ENCODE data around the gene LCP2.
A peak's percentile ranks its signal among the peaks of the same experiment; 100 is the strongest.
"Not testable (repeated sequence)": the region's sequence is repeated elsewhere in the genome, so short reads cannot be mapped to it uniquely, and the experiment has no call there.

The LCP2 gene

GRCh38 chr5:170270293-170271069, 27.1 kb downstream of the LCP2 start:
- no peak for DNase-seq

DNA sequence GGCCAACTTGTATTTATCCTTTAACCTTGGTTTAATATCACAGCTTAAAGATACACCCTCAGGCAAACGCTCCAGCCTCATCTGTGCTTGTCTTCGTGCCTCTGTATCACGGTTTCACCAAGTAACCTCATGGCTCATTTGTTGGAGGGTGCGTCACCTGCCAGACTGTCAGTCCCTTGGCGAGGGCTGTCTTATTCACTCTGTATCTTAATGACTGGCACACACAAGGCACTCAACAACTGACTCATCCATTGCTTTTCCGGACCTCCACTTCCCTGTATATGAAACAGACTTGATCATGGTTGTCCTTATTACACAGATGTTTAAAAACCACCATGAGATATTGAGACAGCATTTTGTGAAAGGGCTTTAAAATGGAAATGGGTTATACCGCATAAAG, 28.0 kb downstream of the LCP2 start:
- peak; percentile 51 for DNase-seq

- no peak for DNase-seq
Measured at GRCh38 chr5:170268884-170269283, 28.7 kb downstream of the LCP2 start.

DNA sequence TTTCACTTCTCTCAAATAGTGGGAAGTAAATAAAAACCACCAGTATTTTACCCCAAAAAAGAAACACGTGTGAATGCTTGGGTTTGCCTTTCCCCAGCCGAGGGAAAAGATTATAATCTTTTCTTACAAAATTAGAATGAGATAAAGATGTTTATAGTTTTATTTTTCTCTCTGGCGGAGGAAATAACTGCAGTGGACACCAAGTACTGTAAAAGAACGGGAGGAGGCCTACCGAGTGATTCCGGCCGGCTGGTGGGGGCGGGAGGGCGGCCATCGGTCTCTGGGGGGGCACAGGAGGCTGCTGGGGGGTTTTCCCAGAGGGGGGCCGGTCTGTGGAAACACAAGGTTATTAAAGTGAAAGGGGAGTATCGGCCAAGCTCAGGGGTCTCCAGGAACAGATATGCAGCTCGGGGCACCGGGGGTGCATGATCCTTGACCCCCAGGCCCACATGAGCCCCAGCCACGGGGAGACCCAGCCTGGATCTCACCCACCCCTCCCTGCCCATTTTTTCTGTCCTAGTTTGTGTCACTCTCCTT, 29.4 kb downstream of the LCP2 start:
- no peak for DNase-seq

DNA sequence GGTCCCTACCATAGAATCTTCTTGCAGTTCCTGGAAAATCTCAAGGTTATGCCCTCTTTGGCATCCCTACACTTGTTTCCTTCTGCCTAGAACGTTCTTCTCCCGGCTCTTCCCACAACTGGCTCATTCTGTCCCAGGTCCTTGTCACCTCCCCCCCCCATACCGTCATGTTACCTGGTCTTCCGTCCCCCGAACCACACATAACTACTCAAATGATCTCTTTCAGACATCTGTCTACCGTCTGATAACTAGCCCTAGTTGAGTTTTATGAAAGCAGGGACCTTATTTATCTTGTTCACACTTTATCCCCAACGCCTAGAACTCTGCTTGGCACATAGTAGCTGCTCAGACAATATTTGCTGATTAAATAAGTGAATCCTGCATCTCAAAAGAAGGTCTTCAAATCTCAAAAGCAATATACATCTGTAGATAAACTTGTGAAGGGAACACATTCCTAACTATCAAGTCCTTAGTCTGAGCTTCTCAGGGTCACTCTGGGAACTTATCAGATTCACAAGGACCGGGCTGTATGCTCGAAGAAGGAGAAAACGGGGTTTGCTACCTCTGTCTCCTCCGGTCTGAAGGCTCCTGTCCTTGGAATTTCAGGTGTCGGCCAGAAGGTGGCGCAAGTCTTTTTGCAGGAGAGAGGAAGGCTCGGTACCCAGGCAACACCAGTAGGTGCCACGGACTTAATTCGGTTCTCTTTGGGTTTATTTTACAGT, 30.0 kb downstream of the LCP2 start:
- peak; percentile 77 for DNase-seq

- peak; percentile 54 for DNase-seq
Measured at GRCh38 chr5:170266570-170267381, 30.8 kb downstream of the LCP2 start.

- no peak for DNase-seq
Measured at GRCh38 chr5:170265522-170265921, 32.1 kb downstream of the LCP2 start.

GRCh38 chr5:170263906-170264305, 33.7 kb downstream of the LCP2 start:
- DNase-seq: no peak

GRCh38 chr5:170262061-170263045, 35.2 kb downstream of the LCP2 start:
- peak; percentile 46 for DNase-seq

- no peak for DNase-seq
Measured at GRCh38 chr5:170261528-170262043, 36.0 kb downstream of the LCP2 start.

DNA sequence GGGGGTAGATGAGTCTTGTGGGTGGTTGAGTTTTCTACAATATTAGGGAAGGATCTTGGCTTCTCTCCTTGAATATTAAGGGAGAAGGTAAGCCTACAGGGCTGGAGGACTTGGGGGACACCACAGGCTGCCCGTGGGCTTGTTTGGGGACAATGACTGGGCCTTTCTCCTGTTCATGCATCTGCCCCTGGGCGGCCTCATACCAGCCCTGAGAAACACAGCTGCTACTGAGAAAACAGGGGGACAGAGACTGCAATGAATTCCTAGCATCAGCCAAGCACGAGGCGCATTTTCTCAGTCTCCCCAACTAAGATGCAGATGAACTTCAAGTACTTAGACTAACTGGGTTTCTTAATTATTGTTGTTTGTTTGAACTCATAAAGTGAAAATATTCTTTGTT, 40.2 kb downstream of the LCP2 start:
- no peak for DNase-seq

- no peak for DNase-seq
Measured at GRCh38 chr5:170256571-170256970, 41.0 kb downstream of the LCP2 start.

- DNase-seq: peak; percentile 70
Measured at GRCh38 chr5:170254056-170254455, 43.5 kb downstream of the LCP2 start.

DNA sequence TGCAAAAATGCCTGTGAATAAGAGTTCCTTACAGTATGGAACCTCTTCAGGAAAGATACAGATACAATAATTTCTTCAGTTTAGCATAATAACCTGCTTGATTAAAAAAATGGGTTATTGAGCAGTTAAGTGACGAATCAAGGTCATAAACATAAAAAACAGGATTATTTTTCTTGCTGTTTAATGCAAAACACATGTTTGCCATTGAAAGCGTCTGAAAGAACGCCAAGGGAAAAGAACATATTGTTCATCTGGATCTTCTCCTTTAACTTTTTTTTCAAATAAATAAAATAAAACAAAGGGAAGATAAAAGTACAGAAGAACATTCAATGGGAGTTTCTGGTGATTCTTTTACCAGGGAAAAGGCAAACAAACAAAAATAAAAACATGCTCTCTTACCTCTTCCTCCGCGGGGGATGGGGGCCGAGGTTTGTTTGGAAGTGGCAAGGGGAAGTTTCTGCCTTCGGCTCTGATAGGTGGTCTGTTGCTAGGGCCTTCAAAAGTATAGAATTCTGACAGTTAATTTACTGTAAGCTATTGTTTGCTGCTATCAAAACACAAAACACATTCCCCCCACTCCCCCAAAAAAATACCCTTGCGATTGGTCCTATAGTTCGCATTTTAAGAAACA, 44.7 kb downstream of the LCP2 start:
- no peak for DNase-seq

- no peak for DNase-seq
Measured at GRCh38 chr5:170252109-170252508, 45.5 kb downstream of the LCP2 start.

- no peak for DNase-seq
Measured at GRCh38 chr5:170251462-170251861, 46.1 kb downstream of the LCP2 start.

- DNase-seq: no peak
Measured at GRCh38 chr5:170250810-170251317, 46.7 kb downstream of the LCP2 start.

DNA sequence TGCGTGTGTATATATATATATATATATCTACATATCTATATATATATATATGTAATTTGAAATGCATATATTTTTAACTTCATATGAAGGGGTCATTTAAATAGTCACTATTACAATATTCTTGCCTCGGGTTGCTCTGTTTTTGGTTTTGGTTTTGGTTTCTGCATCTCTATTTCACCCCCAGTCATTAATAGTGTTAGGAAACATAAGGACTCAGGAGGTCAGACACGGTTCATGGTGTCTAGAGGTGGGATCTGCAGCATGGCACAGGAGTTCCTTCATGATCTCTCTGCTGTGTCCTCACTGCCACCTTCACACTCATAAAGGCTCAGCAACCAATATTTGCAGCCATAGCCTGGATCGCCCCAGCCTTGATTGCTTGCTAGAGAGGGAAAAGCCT, 48.2 kb downstream of the LCP2 start:
- no peak for DNase-seq

GRCh38 chr5:170248931-170249227, 48.7 kb downstream of the LCP2 start:
- not testable (repeated sequence) for DNase-seq

- DNase-seq: no peak
Measured at GRCh38 chr5:170248172-170248930, 49.2 kb downstream of the LCP2 start.

All from effector CD4-positive, alpha-beta T cell (primary cell).